HG02642 (cell line): ENCODE data around the gene NEB.
"Not testable (repeated sequence)": the region's sequence is repeated elsewhere in the genome, so short reads cannot be mapped to it uniquely, and the experiment has no call there.

Experiments used
- ATAC-seq: cut with Tn5 transposase; IDR thresholded peaks from one replicate; pipeline ENCODE4 v1.9.1; 2021; ENCODE audit warnings: mild to moderate bottlenecking; ENCODE audit not compliant: unreplicated experiment, poor library complexity

Gene NEB

DNA sequence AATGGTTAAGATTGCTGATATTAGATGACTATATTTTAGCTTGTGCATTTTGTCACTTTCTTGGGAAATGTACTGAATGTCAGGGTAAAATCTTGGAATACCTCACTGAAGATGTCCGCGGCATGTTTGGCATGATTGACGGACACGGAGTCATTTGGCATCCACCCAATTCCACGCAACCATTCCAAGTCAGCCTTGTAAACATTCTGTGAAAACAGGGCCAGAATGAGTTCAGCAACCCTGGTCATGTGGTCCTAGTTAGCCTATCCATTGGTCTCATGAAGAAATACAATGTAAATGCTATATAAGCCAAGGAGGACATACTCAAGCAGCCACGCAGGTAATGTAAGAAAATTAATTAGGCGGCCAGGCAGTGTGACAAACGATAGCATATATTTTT is 165.1 kb downstream of the NEB start:
- ATAC-seq = no peak

DNA sequence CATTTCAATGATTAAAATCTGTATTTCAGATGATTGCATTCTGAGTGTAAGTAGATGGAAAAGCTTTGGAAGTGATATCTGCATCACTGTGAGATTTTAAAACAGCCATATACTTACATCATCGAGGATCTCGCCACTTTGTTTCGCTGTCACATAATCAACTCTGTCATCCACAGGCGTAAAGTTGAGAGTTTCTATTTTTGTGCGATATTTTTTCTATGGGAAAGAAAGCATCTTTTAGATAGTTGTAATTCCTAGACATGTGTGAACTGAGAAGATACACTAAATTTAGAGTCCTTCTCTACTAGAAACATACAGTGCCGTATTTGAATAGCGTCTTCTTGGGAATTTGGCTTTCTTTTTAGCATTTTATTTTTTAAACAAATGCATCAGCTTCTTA is 165.8 kb downstream of the NEB start:
- ATAC-seq = no peak

DNA sequence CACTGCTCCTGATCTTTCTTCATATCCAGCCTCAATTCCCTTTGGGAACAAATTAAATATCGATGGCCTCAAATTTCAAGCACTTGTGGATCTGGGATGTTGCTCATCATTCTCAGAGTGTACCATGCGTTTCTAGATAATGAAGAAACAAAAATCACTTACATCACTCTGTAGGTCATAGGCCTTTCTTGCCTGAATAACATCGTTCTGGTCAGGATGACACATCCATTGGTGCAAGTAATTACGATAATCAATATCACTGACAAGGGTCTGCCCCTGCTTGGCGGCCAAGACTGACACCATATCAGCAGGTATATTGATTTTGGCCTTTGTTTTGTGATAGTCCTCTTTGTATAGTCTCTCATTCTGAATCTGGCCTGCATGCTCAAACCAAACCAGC is 167.3 kb downstream of the NEB start:
- no peak for ATAC-seq

DNA sequence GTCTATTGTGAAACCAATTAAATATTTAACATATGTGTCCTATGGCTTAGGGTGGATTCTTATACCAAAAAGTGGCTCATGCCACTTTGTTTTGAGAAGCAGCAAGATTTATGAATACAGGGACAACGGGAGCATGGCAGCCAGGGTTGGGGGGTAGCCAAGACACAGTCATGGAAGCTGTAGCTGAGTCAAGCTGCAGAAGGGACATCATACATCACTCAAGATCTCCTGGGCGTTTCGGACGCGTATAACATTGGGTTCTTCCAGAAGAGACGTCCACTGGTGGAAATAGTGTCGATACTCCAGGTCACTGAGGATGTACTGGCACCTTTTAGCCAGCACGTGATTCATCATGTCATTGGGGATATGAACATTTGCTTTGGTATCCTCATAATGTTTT is 171.9 kb downstream of the NEB start:
- ATAC-seq = no peak

DNA sequence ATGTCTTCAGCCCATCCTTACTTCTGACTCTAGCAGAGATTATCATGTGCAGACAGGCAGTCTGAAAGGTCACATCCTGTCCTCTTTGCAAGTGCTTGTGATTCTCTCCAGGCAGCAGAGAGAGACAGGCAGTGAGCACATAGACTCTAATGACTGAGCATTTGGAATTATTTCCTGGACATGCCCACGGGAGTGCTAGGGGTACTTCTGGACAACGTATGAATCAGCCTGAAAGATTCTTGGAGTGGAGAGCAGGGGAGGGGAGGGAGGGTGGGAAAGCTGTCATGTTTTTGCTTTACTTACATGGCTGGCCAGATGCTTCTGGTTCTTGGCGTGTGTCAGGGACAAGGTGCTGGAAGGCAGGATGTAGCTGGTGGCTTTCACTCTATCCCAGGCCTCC is 174.0 kb downstream of the NEB start:
- no peak for ATAC-seq

DNA sequence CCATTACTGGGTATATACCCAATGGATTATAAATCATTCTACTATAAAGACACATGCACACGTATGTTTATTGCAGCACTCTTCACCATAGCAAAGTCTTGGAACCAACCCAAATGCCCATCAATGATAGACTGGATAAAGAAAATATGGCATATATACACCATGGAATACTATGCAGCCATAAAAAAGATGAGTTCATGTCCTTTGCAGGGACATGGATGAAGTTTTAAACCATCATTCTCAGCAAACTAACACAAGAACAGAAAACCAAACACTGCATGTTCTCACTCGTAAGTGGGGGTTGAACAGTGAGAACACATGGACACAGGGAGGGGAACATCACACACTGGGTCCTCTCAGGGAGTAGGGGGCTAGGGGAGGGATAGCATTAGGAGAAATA is 174.8 kb downstream of the NEB start:
- ATAC-seq = not testable (repeated sequence)

DNA sequence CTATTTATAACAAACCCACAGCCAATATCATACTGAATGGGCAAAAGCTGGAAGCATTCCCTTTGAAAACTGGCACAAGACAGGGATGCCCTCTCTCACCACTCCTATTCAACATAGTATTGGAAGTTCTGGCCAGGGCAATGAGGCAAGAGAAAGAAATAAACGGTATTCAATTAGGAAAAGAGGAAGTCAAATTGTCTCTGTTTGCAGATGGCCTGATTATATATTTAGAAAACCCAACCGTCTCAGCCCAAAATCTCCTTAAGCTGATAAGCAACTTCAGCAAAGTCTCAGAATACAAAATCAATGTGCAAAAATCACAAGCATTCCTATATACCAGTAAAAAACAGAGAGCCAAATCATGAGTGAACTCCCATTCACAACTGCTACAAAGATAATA is 176.4 kb downstream of the NEB start:
- ATAC-seq = not testable (repeated sequence)

DNA sequence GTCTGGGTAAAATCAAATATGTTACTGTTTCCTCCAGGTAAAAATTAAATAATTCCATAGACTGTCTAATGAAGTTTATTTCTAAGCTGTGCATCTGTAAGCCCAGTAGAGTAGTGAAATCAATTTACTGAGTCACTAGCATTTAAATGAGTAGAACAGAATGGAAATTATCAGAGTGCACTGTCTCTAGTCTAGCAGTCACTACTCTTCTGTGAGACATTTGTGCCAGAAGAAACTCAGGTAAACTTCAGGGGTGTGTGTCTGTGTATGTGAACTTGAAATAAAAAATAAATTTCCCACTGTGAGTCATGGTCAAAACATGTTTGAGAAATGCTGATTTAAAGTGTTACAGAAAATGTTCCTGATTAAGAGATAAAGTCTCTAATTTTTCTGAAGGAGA is 178.2 kb downstream of the NEB start:
- no peak for ATAC-seq

DNA sequence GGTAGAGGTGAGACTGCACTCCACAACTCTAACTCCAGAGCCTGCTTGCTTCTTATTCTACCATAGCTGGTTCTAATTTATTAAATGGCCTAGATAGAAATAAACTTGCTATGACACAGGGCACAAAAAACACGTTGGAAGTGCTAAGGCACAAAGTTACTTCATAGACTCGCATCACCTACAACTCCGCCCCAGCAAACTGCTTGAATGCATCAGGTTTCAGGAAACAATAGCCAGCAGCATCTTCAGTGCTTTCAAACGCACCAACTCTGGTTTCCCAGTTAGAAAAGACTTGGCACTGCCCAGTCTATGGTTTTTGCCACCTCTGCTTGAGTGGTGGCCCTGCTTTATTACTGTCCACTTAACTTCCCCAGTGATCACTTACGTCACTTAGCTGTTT is 182.0 kb downstream of the NEB start:
- ATAC-seq = no peak

DNA sequence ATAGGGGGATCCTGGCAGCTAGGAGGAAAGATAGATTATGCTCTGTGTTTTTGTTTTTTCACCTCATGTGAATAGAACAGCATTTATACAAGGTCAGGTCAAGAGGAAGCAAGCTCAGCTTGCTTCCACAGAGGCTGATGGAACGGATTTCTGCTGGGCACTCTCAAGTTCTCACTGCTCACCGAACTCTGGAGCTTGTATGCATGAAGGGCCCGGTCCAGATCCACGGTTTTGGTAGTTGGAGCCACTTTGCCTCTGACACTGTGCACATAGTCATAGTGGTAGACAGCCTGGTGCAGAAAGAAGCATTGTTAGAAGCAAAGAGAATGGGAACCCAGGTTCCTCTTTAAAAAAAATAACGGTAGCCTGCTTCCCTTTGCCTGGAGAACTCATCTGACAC is 182.7 kb downstream of the NEB start:
- ATAC-seq = no peak

DNA sequence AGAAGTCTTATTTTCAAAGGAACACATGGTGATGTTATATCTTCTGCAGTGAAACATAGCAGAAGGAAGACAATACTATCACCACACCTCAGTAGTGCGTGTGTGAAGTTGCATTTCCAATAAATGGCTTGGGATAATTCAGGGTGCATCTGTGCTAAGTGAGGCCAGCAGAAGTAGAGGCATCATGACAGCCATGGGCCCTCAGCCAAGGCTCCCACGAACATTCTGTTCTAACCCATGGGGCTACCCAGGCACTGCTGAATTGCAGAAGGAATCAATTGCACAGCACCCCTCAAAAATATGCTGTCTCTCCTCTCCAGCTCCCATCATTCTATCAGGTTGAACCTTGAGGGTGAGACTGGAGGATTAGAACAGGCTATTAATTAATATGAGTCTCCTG is 185.1 kb downstream of the NEB start:
- ATAC-seq = no peak

DNA sequence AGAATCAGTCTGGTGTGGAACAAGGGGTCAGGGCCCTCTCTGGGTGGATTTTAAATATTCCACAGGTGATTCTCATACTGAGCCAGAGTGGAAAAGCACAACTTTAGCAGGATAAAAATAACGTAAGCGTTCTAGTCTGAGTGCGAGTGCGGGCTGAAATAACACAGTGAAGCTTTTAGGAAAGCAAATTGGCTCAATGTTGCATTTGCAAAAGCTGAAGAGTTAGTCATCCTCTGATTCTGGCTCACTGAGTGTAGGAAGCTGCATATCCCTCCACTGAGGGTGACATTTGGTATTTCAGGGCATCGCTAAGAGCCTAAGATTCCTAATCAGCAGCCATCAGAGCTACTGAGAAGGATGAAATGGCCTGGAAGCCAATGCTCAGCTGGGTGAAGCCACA is 189.8 kb downstream of the NEB start:
- no peak for ATAC-seq

DNA sequence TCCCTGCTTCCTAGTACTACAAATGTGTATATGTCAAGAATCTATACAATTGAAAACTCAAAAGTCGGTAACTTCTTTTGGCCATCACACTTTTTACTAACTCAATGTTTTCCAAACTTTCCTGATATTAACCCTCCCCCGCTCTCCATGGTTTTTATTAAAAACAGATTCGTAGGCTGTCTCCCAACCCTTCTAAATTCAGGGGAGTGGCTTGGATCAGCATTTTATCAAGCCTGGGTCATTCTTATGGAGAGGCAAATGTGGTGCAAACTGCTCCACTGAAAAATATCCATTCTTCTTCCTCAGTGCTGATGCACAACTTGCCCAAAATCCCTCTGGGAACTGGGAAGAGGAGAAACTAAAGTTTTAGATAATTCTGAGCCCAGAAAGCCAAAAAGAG is 190.4 kb downstream of the NEB start:
- no peak for ATAC-seq

DNA sequence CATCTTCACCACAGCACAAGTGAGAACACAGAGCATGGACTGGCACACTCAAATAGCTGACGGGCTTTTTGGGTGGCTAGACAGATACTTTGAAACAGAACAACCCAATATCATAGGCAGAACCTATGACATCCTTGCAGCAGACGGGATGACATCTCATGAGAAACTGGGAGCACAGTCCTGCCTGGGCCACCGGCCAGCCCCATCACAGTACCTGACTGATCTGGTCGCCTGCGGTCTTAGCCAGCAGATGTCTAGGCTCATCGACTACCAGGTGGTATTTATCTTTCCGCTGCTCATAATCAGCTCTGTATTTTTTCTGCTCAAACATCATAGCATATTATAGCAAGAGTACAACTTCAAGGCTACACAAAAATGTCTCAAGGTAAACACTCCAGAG is 200.3 kb downstream of the NEB start:
- ATAC-seq = no peak

DNA sequence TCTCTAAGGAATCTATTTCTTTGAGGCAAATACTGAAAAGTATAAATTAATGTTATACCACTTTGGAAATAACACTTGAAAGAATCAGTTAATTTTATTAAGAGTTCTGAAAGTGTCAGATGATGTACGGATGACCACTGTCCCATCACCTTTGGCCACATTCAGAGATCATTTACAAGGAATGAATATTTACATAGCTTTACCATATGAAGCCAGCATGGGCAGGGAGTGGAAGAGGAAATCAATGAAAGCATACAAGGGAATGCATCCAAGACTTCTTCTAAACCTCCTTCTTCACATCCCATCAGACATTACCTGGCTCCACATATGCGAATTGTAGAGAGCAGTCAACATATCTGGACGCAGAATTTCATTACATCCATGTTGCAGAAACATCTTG is 201.1 kb downstream of the NEB start:
- no peak for ATAC-seq

DNA sequence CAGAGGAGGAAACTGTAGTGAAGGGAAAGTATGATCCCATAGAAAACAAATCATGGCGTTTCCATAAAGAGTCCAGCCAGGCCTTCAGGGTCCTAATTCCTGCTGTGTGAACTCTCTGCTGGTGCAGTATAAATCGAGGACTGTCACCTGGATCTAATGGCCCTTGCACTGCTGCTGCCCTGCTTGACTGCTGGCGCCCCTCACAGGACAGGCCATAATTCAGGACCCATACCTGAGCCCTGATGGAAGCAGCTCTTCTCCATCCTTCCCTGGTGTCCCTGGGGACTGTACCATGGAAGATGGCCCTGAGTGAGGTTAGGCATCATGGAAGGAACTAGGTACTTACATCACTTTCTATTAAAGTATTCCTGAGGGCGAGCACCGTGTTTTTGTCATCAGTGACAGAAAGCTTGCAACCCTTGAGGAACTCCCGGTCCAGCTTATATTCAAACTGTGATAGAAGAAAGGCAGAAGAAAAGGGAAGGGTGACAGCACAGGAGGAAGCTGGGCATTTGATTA is 207.6 kb downstream of the NEB start:
- ATAC-seq = no peak

DNA sequence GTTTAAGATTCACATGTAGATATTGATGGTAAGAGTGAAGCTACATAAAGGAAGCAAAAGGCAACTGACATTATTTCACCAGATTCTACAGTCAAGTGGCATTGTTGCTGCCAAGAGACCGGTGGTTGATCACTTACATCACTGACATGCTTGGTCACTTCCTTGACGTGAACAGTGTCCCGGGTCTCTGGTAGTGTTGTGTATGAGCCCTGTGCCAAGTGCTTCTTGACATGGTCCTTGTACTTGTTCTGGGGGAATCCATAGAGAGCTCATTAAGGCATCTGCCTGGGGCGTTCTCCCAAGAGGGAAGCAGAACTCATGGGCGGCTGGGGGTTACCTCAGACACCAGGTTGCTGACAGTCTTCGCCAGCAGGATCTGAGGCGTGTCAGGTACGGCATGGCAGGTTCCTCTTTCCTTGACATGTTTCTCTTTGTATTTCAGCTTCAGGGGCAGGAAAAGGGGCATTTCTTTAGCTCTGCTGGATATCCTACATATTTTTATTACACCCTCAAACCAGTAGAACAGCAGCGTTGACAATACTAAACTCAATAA is 208.4 kb downstream of the NEB start:
- ATAC-seq = no peak

DNA sequence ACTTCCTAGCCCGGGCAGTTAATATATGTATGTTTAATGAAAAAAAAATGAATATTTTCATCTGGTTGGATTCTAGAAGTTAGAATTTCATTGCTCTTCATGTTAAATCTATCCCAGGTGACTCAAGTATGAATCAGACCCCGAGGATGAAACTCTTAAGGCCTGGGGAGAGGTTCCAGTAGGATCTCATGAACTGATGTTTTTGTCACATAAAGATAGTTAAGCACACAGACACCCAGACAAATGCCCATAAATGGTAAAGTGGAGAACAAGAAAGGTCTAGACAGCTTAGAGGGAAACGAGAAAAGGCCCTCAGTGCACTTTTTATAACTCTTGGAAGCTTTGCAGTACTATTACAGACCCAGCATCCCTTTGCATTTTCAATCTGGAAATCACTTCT is 210.4 kb downstream of the NEB start:
- no peak for ATAC-seq

DNA sequence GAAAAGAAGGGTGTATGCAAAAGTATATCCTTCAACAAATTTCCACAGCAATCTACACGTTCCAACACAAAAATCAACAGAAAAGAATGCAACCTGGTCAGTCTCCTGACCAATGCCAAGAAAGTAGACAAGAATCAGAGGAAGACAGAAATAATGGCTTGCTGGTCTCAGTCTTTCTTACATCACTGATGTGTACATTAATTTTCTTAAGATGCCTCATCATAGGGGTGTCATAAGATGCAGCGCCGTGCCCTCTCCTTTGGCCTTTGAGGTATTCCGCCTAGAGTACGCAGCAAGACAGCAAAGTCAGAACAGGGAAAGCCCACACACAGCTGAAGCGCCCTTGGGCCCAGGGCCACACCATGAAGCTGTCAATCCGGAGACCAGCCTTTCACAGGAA is 211.7 kb downstream of the NEB start:
- no peak for ATAC-seq

DNA sequence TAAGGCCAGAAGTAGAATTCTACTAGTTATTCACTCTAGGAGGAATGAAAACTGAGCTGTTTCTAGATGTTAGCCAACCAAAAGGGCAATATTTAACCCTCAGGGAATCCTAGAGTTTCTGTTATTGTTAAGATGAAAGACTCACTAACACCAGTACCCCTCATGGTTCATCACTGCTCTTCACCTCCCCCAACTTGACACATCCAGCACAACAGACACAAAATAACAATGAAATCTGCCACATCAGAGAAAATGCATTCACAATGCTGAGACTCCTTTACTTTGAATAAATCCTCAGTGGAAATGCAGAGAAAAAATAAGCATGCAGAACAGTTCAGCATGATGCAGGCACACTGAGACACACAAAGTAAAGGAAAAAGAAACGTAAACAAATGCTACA is 213.3 kb downstream of the NEB start:
- no peak for ATAC-seq

DNA sequence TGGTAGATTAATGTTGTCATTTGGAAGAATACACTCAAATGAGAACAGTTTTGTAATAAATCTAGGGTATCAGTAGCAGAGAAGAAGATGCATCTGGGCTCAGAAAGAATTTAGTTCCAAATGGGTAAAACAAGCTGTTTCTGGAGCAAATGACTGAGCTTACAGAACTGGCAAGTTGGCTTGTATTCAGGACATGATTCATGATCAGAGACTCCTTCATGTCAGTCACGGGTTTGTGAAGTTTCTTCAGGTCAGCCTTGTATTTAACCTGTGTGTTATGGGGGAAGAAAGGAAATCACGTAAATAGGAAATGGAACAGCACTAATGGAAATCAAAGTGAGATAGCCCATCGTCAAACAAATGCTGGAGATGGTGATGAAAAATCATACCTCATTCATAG is 215.5 kb downstream of the NEB start:
- no peak for ATAC-seq

DNA sequence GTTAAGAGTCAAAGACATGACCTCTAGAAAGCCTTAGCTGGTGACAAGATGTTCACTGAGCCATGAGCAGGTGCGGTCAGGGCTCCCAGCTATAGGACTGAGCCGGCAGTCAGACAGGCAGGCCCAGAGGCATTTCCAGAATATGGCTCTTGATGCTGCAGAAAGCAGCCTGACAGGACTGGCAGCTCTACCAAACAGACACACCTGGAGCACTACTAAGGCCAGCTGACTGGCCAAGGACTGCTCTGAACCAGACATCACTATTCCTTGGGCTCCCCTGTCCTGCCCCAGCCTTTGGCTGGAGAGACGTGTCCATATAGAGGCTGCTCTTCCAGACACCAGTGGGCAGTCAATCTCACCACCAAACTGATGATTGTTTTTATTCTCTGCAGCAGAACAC is 225.8 kb downstream of the NEB start:
- no peak for ATAC-seq

DNA sequence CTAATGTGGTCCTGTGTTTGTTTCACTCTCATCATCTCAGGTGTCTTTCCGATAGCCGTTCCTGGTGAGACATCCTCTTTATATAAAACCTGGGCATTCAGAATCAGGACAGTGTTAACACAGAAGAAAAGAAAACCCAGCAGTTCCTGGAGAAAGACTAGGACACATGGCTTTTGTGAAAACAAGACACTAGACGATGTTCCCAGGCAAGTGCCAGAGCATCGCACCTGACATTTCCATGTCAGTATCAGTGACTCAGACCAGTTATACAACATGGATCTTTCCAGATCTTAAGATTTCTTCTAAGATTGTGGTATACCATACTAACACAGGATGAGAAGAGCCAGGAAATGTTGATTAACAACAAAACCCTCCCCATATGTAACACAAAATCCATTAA is 228.1 kb downstream of the NEB start:
- ATAC-seq = no peak
